WTC11 (cell line): ENCODE data around the gene BICDL2. TPM values are rescaled to one million over a fixed set of nuclear protein-coding genes. Genes with fewer than 3 reads are reported as not detected.

ENCODE experiments used
- ATF1 ChIP-seq: sonication (generic); formaldehyde crosslinking; IDR thresholded peaks from 2 replicates; pipeline ENCODE4 v1.8.1; 2023; ENCODE audit warnings: mild to moderate bottlenecking, moderate library complexity, missing genetic modification reagents
- CREB1 ChIP-seq: sonication (generic); formaldehyde crosslinking; IDR thresholded peaks from 2 replicates; pipeline ENCODE4 v1.8.0; 2023; ENCODE audit warnings: mild to moderate bottlenecking, missing genetic modification reagents
- CREM ChIP-seq: sonication (generic); formaldehyde crosslinking; IDR thresholded peaks from 2 replicates; pipeline ENCODE4 v1.8.1; 2022; ENCODE audit warnings: mild to moderate bottlenecking, missing genetic modification reagents, moderate library complexity
- ETV6 ChIP-seq: sonication (generic); formaldehyde crosslinking; IDR thresholded peaks from 2 replicates; pipeline ENCODE4 v1.8.1; 2022; ENCODE audit warnings: mild to moderate bottlenecking, missing genetic modification reagents
- FOXK1 ChIP-seq: sonication (generic); formaldehyde crosslinking; IDR thresholded peaks from 2 replicates; pipeline ENCODE4 v1.8.0; 2022; ENCODE audit warnings: mild to moderate bottlenecking, moderate library complexity, missing genetic modification reagents
- GRHL2 ChIP-seq: fragments of 250-450 bp; sonication (Bioruptor Pico); IDR thresholded peaks from 2 replicates; pipeline ENCODE4 v1.8.0; 2022; ENCODE audit warnings: mild to moderate bottlenecking, moderate library complexity; ENCODE audit not compliant: insufficient replicate concordance, severe bottlenecking
- HMGA2 ChIP-seq: fragments of 250-450 bp; sonication (Bioruptor Pico); IDR thresholded peaks from 2 replicates; pipeline ENCODE4 v1.4.0; 2021; ENCODE audit warnings: mild to moderate bottlenecking, moderate library complexity
- JAZF1 ChIP-seq: fragments of 250-450 bp; sonication (Bioruptor Pico); IDR thresholded peaks from 2 replicates; pipeline ENCODE4 v1.9.0; 2021; ENCODE audit warnings: moderate library complexity, mild to moderate bottlenecking, inconsistent platforms
- MXD4 ChIP-seq: fragments of 250-450 bp; sonication (Bioruptor Pico); IDR thresholded peaks from 2 replicates; pipeline ENCODE4 v1.8.0; 2021; ENCODE audit warnings: mild to moderate bottlenecking, moderate library complexity, borderline replicate concordance
- NR3C1 ChIP-seq: sonication (generic); formaldehyde crosslinking; conservative IDR thresholded peaks from 2 replicates; pipeline ENCODE4 v1.8.1; 2023; ENCODE audit warnings: low read depth, mild to moderate bottlenecking, missing genetic modification reagents
- TP53 ChIP-seq: sonication (generic); formaldehyde crosslinking; IDR thresholded peaks from 2 replicates; pipeline ENCODE4 v1.8.1; 2023; ENCODE audit warnings: mild to moderate bottlenecking, missing genetic modification reagents
- ZNF138 ChIP-seq: sonication (generic); formaldehyde crosslinking; conservative IDR thresholded peaks from 2 replicates; pipeline ENCODE4 v1.8.1; 2022; ENCODE audit warnings: mild to moderate bottlenecking, moderate library complexity, missing genetic modification reagents
- ZNF219 ChIP-seq: sonication (generic); formaldehyde crosslinking; IDR thresholded peaks from 2 replicates; pipeline ENCODE4 v1.8.0; 2023; ENCODE audit warnings: missing genetic modification reagents, mild to moderate bottlenecking, borderline replicate concordance
- total RNA-seq: library from RNA; stranded (reverse); gene quantifications from 3 replicates; pipeline ENCODE4 v1.2.3, GENCODE V29; 2021
- TF ChIP-seq, protein P1 (sequence below): sonication (generic); formaldehyde crosslinking; IDR thresholded peaks from 2 replicates; pipeline ENCODE4 v1.8.1; 2023; ENCODE audit warnings: mild to moderate bottlenecking, missing genetic modification reagents, borderline replicate concordance
- TF ChIP-seq, protein P2 (sequence below): sonication (generic); formaldehyde crosslinking; IDR thresholded peaks from 2 replicates; pipeline ENCODE4 v1.8.0; 2023; ENCODE audit warnings: mild to moderate bottlenecking, missing genetic modification reagents
- TF ChIP-seq, protein P3 (sequence below): sonication (generic); formaldehyde crosslinking; IDR thresholded peaks from 2 replicates; pipeline ENCODE4 v1.8.1; 2022; ENCODE audit warnings: missing genetic modification reagents, borderline replicate concordance
- TF ChIP-seq, protein P4 (sequence below): fragments of 200-600 bp; IDR thresholded peaks from 2 replicates; pipeline ENCODE4 v1.8.0; 2022; ENCODE audit warnings: antibody characterized with exemption
- TF ChIP-seq, protein P5 (sequence below): fragments of 250-450 bp; sonication (Bioruptor Pico); IDR thresholded peaks from 2 replicates; pipeline ENCODE4 v1.9.0; 2021; ENCODE audit warnings: mild to moderate bottlenecking
- TF ChIP-seq, protein P6 (sequence below): fragments of 250-450 bp; sonication (Bioruptor Pico); IDR thresholded peaks from 2 replicates; pipeline ENCODE4 v1.8.0; 2021; ENCODE audit warnings: mild to moderate bottlenecking
- TF ChIP-seq, protein P7 (sequence below): sonication (generic); formaldehyde crosslinking; IDR thresholded peaks from 2 replicates; pipeline ENCODE4 v1.8.0; 2022; ENCODE audit warnings: mild to moderate bottlenecking, missing genetic modification reagents
- TF ChIP-seq, protein P8 (sequence below): sonication (generic); formaldehyde crosslinking; IDR thresholded peaks from 2 replicates; pipeline ENCODE4 v1.8.0; 2022; ENCODE audit warnings: mild to moderate bottlenecking, missing genetic modification reagents
- TF ChIP-seq, protein P9 (sequence below): sonication (generic); formaldehyde crosslinking; conservative IDR thresholded peaks from 2 replicates; pipeline ENCODE4 v1.8.1; 2023; ENCODE audit warnings: mild to moderate bottlenecking, low read depth, missing genetic modification reagents, moderate library complexity

BICDL2 gene
- total RNA-seq, 1 experiment from 2014 or later, result 28.2 TPM

DNA sequence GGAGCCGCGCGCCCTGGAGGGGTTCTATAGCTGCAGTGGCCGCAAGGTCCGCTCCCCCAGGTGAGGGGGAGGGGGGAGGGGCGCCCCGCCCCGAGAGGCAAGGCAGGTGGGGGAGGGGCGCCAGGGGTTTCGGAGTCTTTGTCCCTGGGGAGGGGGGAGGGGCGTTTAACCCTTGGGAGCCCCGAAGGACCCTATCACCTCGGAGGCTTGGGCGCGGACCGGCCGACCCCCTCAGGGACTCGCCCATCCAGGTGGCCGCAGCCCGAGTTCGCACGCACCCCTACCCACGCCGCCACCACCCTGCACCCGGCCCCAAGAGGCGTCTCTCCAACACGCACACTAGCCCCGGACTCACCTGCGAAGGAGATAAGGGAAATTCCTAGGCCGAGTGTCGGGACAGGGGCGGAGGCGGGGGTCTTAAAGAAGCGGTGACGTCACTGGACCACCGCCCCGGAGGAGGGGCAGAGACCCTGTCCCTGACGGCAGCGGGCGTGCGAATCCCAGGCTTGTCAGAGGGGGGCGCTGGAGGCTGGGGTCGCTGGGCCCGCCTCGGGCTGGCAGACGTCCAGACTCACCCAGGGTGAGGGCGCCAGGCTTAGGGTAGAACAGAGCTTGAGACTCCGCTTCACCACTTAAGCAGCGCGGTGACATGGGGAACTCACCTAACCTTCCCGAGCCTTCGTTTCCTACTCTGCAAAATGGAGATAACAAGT lies 18.8 kb downstream of the BICDL2 start, which contains the start of gene CLDN6 (continued):
- TF ChIP-seq, protein P1, sequence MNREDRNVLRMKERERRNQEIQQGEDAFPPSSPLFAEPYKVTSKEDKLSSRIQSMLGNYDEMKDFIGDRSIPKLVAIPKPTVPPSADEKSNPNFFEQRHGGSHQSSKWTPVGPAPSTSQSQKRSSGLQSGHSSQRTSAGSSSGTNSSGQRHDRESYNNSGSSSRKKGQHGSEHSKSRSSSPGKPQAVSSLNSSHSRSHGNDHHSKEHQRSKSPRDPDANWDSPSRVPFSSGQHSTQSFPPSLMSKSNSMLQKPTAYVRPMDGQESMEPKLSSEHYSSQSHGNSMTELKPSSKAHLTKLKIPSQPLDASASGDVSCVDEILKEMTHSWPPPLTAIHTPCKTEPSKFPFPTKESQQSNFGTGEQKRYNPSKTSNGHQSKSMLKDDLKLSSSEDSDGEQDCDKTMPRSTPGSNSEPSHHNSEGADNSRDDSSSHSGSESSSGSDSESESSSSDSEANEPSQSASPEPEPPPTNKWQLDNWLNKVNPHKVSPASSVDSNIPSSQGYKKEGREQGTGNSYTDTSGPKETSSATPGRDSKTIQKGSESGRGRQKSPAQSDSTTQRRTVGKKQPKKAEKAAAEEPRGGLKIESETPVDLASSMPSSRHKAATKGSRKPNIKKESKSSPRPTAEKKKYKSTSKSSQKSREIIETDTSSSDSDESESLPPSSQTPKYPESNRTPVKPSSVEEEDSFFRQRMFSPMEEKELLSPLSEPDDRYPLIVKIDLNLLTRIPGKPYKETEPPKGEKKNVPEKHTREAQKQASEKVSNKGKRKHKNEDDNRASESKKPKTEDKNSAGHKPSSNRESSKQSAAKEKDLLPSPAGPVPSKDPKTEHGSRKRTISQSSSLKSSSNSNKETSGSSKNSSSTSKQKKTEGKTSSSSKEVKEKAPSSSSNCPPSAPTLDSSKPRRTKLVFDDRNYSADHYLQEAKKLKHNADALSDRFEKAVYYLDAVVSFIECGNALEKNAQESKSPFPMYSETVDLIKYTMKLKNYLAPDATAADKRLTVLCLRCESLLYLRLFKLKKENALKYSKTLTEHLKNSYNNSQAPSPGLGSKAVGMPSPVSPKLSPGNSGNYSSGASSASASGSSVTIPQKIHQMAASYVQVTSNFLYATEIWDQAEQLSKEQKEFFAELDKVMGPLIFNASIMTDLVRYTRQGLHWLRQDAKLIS (CRISPR knock-in tag), result peak; percentile 51; the same call in 1 of the 2 replicates
- TF ChIP-seq JAZF1 (CRISPR knock-in tag), result no peak
- no peak for TF ChIP-seq ZNF219 (CRISPR knock-in tag)
- peak; percentile 38; the same call in 1 of the 2 replicates for TF ChIP-seq FOXK1 (CRISPR knock-in tag)
- TF ChIP-seq, protein P2, sequence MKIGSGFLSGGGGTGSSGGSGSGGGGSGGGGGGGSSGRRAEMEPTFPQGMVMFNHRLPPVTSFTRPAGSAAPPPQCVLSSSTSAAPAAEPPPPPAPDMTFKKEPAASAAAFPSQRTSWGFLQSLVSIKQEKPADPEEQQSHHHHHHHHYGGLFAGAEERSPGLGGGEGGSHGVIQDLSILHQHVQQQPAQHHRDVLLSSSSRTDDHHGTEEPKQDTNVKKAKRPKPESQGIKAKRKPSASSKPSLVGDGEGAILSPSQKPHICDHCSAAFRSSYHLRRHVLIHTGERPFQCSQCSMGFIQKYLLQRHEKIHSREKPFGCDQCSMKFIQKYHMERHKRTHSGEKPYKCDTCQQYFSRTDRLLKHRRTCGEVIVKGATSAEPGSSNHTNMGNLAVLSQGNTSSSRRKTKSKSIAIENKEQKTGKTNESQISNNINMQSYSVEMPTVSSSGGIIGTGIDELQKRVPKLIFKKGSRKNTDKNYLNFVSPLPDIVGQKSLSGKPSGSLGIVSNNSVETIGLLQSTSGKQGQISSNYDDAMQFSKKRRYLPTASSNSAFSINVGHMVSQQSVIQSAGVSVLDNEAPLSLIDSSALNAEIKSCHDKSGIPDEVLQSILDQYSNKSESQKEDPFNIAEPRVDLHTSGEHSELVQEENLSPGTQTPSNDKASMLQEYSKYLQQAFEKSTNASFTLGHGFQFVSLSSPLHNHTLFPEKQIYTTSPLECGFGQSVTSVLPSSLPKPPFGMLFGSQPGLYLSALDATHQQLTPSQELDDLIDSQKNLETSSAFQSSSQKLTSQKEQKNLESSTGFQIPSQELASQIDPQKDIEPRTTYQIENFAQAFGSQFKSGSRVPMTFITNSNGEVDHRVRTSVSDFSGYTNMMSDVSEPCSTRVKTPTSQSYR (CRISPR knock-in tag), result peak; percentile 97
- TF ChIP-seq NR3C1 (CRISPR knock-in tag), result no peak
- TF ChIP-seq, protein P3, sequence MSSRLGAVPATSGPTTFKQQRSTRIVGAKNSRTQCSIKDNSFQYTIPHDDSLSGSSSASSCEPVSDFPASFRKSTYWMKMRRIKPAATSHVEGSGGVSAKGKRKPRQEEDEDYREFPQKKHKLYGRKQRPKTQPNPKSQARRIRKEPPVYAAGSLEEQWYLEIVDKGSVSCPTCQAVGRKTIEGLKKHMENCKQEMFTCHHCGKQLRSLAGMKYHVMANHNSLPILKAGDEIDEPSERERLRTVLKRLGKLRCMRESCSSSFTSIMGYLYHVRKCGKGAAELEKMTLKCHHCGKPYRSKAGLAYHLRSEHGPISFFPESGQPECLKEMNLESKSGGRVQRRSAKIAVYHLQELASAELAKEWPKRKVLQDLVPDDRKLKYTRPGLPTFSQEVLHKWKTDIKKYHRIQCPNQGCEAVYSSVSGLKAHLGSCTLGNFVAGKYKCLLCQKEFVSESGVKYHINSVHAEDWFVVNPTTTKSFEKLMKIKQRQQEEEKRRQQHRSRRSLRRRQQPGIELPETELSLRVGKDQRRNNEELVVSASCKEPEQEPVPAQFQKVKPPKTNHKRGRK, result no peak
- TF ChIP-seq MXD4 (CRISPR knock-in tag), result no peak
- peak; percentile 77 for TF ChIP-seq ETV6 (CRISPR knock-in tag)
- TF ChIP-seq, protein P4, sequence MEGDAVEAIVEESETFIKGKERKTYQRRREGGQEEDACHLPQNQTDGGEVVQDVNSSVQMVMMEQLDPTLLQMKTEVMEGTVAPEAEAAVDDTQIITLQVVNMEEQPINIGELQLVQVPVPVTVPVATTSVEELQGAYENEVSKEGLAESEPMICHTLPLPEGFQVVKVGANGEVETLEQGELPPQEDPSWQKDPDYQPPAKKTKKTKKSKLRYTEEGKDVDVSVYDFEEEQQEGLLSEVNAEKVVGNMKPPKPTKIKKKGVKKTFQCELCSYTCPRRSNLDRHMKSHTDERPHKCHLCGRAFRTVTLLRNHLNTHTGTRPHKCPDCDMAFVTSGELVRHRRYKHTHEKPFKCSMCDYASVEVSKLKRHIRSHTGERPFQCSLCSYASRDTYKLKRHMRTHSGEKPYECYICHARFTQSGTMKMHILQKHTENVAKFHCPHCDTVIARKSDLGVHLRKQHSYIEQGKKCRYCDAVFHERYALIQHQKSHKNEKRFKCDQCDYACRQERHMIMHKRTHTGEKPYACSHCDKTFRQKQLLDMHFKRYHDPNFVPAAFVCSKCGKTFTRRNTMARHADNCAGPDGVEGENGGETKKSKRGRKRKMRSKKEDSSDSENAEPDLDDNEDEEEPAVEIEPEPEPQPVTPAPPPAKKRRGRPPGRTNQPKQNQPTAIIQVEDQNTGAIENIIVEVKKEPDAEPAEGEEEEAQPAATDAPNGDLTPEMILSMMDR, result peak; percentile 81
- TF ChIP-seq TP53, result peak; percentile 85
- TF ChIP-seq CREM, result peak; percentile 91
- 0 out of 2 replicates have a peak, but pooled peaks have one; percentile 16 for TF ChIP-seq CREB1
- TF ChIP-seq, protein P5, sequence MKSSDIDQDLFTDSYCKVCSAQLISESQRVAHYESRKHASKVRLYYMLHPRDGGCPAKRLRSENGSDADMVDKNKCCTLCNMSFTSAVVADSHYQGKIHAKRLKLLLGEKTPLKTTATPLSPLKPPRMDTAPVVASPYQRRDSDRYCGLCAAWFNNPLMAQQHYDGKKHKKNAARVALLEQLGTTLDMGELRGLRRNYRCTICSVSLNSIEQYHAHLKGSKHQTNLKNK, result 0 out of 2 replicates have a peak, but pooled peaks have one; percentile 12
- TF ChIP-seq GRHL2 (CRISPR knock-in tag), result no peak
- TF ChIP-seq, protein P6, sequence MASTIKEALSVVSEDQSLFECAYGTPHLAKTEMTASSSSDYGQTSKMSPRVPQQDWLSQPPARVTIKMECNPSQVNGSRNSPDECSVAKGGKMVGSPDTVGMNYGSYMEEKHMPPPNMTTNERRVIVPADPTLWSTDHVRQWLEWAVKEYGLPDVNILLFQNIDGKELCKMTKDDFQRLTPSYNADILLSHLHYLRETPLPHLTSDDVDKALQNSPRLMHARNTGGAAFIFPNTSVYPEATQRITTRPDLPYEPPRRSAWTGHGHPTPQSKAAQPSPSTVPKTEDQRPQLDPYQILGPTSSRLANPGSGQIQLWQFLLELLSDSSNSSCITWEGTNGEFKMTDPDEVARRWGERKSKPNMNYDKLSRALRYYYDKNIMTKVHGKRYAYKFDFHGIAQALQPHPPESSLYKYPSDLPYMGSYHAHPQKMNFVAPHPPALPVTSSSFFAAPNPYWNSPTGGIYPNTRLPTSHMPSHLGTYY (CRISPR knock-in tag), result no peak
- peak; percentile 65; the same call in 1 of the 2 replicates for TF ChIP-seq ATF1
- TF ChIP-seq, protein P7, sequence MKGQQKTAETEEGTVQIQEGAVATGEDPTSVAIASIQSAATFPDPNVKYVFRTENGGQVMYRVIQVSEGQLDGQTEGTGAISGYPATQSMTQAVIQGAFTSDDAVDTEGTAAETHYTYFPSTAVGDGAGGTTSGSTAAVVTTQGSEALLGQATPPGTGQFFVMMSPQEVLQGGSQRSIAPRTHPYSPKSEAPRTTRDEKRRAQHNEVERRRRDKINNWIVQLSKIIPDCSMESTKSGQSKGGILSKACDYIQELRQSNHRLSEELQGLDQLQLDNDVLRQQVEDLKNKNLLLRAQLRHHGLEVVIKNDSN (CRISPR knock-in tag), result peak; percentile 67; the same call in 1 of the 2 replicates
- TF ChIP-seq, protein P8, sequence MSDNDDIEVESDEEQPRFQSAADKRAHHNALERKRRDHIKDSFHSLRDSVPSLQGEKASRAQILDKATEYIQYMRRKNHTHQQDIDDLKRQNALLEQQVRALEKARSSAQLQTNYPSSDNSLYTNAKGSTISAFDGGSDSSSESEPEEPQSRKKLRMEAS, result peak; percentile 39; the same call in 1 of the 2 replicates
- no peak for TF ChIP-seq ZNF138 (CRISPR knock-in tag)
- TF ChIP-seq HMGA2 (CRISPR knock-in tag), result no peak
- TF ChIP-seq, protein P9, sequence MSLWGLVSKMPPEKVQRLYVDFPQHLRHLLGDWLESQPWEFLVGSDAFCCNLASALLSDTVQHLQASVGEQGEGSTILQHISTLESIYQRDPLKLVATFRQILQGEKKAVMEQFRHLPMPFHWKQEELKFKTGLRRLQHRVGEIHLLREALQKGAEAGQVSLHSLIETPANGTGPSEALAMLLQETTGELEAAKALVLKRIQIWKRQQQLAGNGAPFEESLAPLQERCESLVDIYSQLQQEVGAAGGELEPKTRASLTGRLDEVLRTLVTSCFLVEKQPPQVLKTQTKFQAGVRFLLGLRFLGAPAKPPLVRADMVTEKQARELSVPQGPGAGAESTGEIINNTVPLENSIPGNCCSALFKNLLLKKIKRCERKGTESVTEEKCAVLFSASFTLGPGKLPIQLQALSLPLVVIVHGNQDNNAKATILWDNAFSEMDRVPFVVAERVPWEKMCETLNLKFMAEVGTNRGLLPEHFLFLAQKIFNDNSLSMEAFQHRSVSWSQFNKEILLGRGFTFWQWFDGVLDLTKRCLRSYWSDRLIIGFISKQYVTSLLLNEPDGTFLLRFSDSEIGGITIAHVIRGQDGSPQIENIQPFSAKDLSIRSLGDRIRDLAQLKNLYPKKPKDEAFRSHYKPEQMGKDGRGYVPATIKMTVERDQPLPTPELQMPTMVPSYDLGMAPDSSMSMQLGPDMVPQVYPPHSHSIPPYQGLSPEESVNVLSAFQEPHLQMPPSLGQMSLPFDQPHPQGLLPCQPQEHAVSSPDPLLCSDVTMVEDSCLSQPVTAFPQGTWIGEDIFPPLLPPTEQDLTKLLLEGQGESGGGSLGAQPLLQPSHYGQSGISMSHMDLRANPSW (CRISPR knock-in tag), result 0 out of 2 replicates have a peak, but pooled peaks have one; percentile 80
